ENCODE data around the gene PHACTR3. TPM values are rescaled to one million over a fixed set of nuclear protein-coding genes. Genes with fewer than 3 reads are reported as not detected.

The PHACTR3 gene
- total RNA-seq, 2 donors from 2014 or later: not detected

GRCh38 chr20:59784791-59785668, 180.7 kb downstream of the PHACTR3 start:
- no peak for TF ChIP-seq CTCF (IDR thresholded peaks at IDR 0.05)
- no peak for ATAC-seq (ENCODE audit: insufficient number of reproducible peaks, low FRiP score, low read depth)
- no peak for DNase-seq (ENCODE audit: low spot score)

GRCh38 chr20:59785669-59785959, 181.3 kb downstream of the PHACTR3 start:
- Histone ChIP-seq H3K4me3 (no peak overlapping the region), H3K27me3 (replicated peaks; ENCODE audit: insufficient read depth) (no peaks in the 10 kb centered on the region), H3K36me3 (no peaks in the 10 kb centered on the region), H3K27ac (no peak overlapping the region), H3K9me3 (no peaks in the 10 kb centered on the region), H3K4me1 (ENCODE audit: control insufficient read depth in 1 of 2, low read depth in 2 of 2) (no peaks in the 10 kb centered on the region)
- ATAC-seq (ENCODE audit: insufficient number of reproducible peaks, low FRiP score, low read depth) (no peak), DNase-seq (ENCODE audit: low spot score) (no peak)
- TF ChIP-seq CTCF (IDR thresholded peaks at IDR 0.05): no peak

More at GRCh38 chr20:59784791-59785668, 180.7 kb downstream of the PHACTR3 start:
- H3K9me3 ChIP-seq: no peaks in the 10 kb centered on the region
- no peaks in the 10 kb centered on the region for H3K27me3 ChIP-seq (replicated peaks; ENCODE audit: insufficient read depth)
- no peak overlapping the region for H3K27ac ChIP-seq
- H3K4me3 ChIP-seq: no peak overlapping the region
- H3K4me1 ChIP-seq (ENCODE audit: control insufficient read depth in 1 of 2, low read depth in 2 of 2): no peaks in the 10 kb centered on the region
- no peaks in the 10 kb centered on the region for H3K36me3 ChIP-seq

GRCh38 chr20:59785986-59786795, 181.9 kb downstream of the PHACTR3 start:
- ATAC-seq (ENCODE audit: insufficient number of reproducible peaks, low FRiP score, low read depth) (no peak), DNase-seq (ENCODE audit: low spot score) (no peak)
- Histone ChIP-seq H3K4me3 (no peak overlapping the region), H3K27ac (no peak overlapping the region), H3K4me1 (ENCODE audit: control insufficient read depth in 1 of 2, low read depth in 2 of 2) (no peaks in the 10 kb centered on the region), H3K9me3 (no peaks in the 10 kb centered on the region), H3K27me3 (replicated peaks; ENCODE audit: insufficient read depth) (no peaks in the 10 kb centered on the region), H3K36me3 (no peaks in the 10 kb centered on the region)
- TF ChIP-seq CTCF (IDR thresholded peaks at IDR 0.05): no peak

- no peak overlapping the region for H3K27ac ChIP-seq
- no peaks in the 10 kb centered on the region for H3K27me3 ChIP-seq (replicated peaks; ENCODE audit: insufficient read depth)
- H3K36me3 ChIP-seq: no peaks in the 10 kb centered on the region
- no peak for DNase-seq (ENCODE audit: low spot score)
- no peak for TF ChIP-seq CTCF (IDR thresholded peaks at IDR 0.05)
- no peaks in the 10 kb centered on the region for H3K4me1 ChIP-seq (ENCODE audit: control insufficient read depth in 1 of 2, low read depth in 2 of 2)
- no peak overlapping the region for H3K4me3 ChIP-seq
- peaks cover under 1% of the 10 kb centered on the region for H3K9me3 ChIP-seq
- no peak for ATAC-seq (ENCODE audit: insufficient number of reproducible peaks, low FRiP score, low read depth)
Measured at GRCh38 chr20:59786801-59787537, 182.6 kb downstream of the PHACTR3 start.

- no peak for TF ChIP-seq CTCF (IDR thresholded peaks at IDR 0.05)
- H3K4me1 ChIP-seq (ENCODE audit: control insufficient read depth in 1 of 2, low read depth in 2 of 2): no peaks in the 10 kb centered on the region
- no peaks in the 10 kb centered on the region for H3K36me3 ChIP-seq
- H3K27ac ChIP-seq: no peak overlapping the region
- H3K4me3 ChIP-seq: no peak overlapping the region
- peaks cover 5% of the 10 kb centered on the region for H3K9me3 ChIP-seq
- DNase-seq (ENCODE audit: low spot score): no peak
- H3K27me3 ChIP-seq (replicated peaks; ENCODE audit: insufficient read depth): no peaks in the 10 kb centered on the region
- ATAC-seq (ENCODE audit: insufficient number of reproducible peaks, low FRiP score, low read depth): no peak
Measured at GRCh38 chr20:59787538-59787890, 183.2 kb downstream of the PHACTR3 start.
